Activated T-cell treated with anti-CD3 and anti-CD28 coated beads, Interleukin-2, amount 50 U/mL, for 1 hour (primary cell): ENCODE results near the gene PDGFB.

ENCODE experiments used
- DNase-seq: peaks from one replicate; pipeline ENCODE4 v3.0.0-alpha.2; 2020

Gene PDGFB

GRCh38 chr22:39194098-39194497, 50.7 kb downstream of the PDGFB start:
- no peak for DNase-seq

GRCh38 chr22:39188809-39189208, 56.0 kb downstream of the PDGFB start:
- no peak for DNase-seq

- no peak for DNase-seq
Measured at GRCh38 chr22:39185601-39186012, 59.2 kb downstream of the PDGFB start.

GRCh38 chr22:39184586-39185577, 59.9 kb downstream of the PDGFB start:
- DNase-seq: no peak

GRCh38 chr22:39183991-39184585, 60.7 kb downstream of the PDGFB start:
- DNase-seq: no peak

- DNase-seq: no peak
Measured at GRCh38 chr22:39182478-39183030, 62.2 kb downstream of the PDGFB start.

GRCh38 chr22:39181778-39182177, 63.0 kb downstream of the PDGFB start:
- no peak for DNase-seq

- DNase-seq: no peak
Measured at GRCh38 chr22:39181356-39181755, 63.4 kb downstream of the PDGFB start.

GRCh38 chr22:39179841-39180335, 64.9 kb downstream of the PDGFB start:
- no peak for DNase-seq

- no peak for DNase-seq
Measured at GRCh38 chr22:39179401-39179827, 65.4 kb downstream of the PDGFB start.

- DNase-seq: no peak
Measured at GRCh38 chr22:39178206-39179111, 66.3 kb downstream of the PDGFB start.

GRCh38 chr22:39177791-39178190, 67.0 kb downstream of the PDGFB start:
- DNase-seq: no peak

GRCh38 chr22:39177456-39177775, 67.4 kb downstream of the PDGFB start:
- no peak for DNase-seq

- DNase-seq: no peak
Measured at GRCh38 chr22:39176714-39177455, 67.9 kb downstream of the PDGFB start.

GRCh38 chr22:39176143-39176713, 68.6 kb downstream of the PDGFB start:
- DNase-seq: no peak

- no peak for DNase-seq
Measured at GRCh38 chr22:39175353-39176142, 69.2 kb downstream of the PDGFB start.

- DNase-seq: peak; percentile 74
Measured at GRCh38 chr22:39174498-39175352, 70.1 kb downstream of the PDGFB start.

- DNase-seq: peak; percentile 50
Measured at GRCh38 chr22:39173787-39174497, 70.8 kb downstream of the PDGFB start.
